HG03045 (cell line): Measurements from ENCODE around the gene PPEF1.
"Not testable (repeated sequence)": the region's sequence is repeated elsewhere in the genome, so short reads cannot be mapped to it uniquely, and the experiment has no call there.

ENCODE experiments used
- ATAC-seq: cut with Tn5 transposase; IDR thresholded peaks from one replicate; pipeline ENCODE4 v1.9.1; 2021; ENCODE audit warnings: mild to moderate bottlenecking, moderate library complexity; ENCODE audit not compliant: unreplicated experiment

PPEF1 gene

GRCh38 chrX:18701621-18702361, 5.7 kb upstream of the PPEF1 start:
- ATAC-seq: no peak

- no peak for ATAC-seq
Observed at GRCh38 chrX:18702362-18703195, 4.9 kb upstream of the PPEF1 start.

GRCh38 chrX:18709833-18710232, 2.4 kb downstream of the PPEF1 start:
- no peak for ATAC-seq

- ATAC-seq: no peak
Observed at GRCh38 chrX:18714910-18715309, 7.5 kb downstream of the PPEF1 start.

GRCh38 chrX:18719852-18720251, 12.4 kb downstream of the PPEF1 start:
- no peak for ATAC-seq

- ATAC-seq: no peak
Observed at GRCh38 chrX:18721683-18722499, 14.4 kb downstream of the PPEF1 start.

GRCh38 chrX:18722500-18723071, 15.1 kb downstream of the PPEF1 start:
- no peak for ATAC-seq

GRCh38 chrX:18725310-18725943, 18.0 kb downstream of the PPEF1 start:
- no peak for ATAC-seq

- ATAC-seq: no peak
Observed at GRCh38 chrX:18733287-18733686, 25.8 kb downstream of the PPEF1 start.

GRCh38 chrX:18739609-18740008, 32.2 kb downstream of the PPEF1 start:
- not testable (repeated sequence) for ATAC-seq

- ATAC-seq: no peak
Observed at GRCh38 chrX:18748499-18748898, 41.1 kb downstream of the PPEF1 start.

- no peak for ATAC-seq
Observed at GRCh38 chrX:18753631-18754030, 46.2 kb downstream of the PPEF1 start.

GRCh38 chrX:18755651-18756050, 48.2 kb downstream of the PPEF1 start:
- no peak for ATAC-seq

GRCh38 chrX:18757956-18758932, 50.8 kb downstream of the PPEF1 start:
- no peak for ATAC-seq

- ATAC-seq: no peak
Observed at GRCh38 chrX:18761750-18762149, 54.3 kb downstream of the PPEF1 start.

- ATAC-seq: not testable (repeated sequence)
Observed at GRCh38 chrX:18763106-18763505, 55.7 kb downstream of the PPEF1 start.

GRCh38 chrX:18769364-18769763, 61.9 kb downstream of the PPEF1 start:
- no peak for ATAC-seq

- no peak for ATAC-seq
Observed at GRCh38 chrX:18769812-18770573, 62.5 kb downstream of the PPEF1 start.

GRCh38 chrX:18789916-18790315, 82.5 kb downstream of the PPEF1 start:
- ATAC-seq: no peak
